HepG2 (cell line): Measurements from ENCODE around the gene HAP1. TPM values are rescaled to one million over a fixed set of nuclear protein-coding genes. Genes with fewer than 3 reads are reported as not detected.
A peak's percentile ranks its signal among the peaks of the same experiment; 100 is the strongest.

ENCODE experiments used
- BHLHE40 ChIP-seq: IDR thresholded peaks from 2 replicates; pipeline ENCODE4 v1.6.1; 2011; ENCODE audit warnings: low read length, improper control_type of control experiment
- CHD2 ChIP-seq: IDR thresholded peaks from 2 replicates; pipeline ENCODE4 v1.6.1; 2011; ENCODE audit warnings: low read depth, low read length, improper control_type of control experiment
- IRX3 ChIP-seq: sonication (generic); formaldehyde crosslinking; IDR thresholded peaks from 2 replicates; pipeline ENCODE4 v1.8.1; 2023; ENCODE audit warnings: mild to moderate bottlenecking, low read depth, missing genetic modification reagents, borderline replicate concordance
- ISL2 ChIP-seq: sonication (generic); formaldehyde crosslinking; IDR thresholded peaks from 2 replicates; pipeline ENCODE4 v1.5.0; 2020; ENCODE audit warnings: missing genetic modification reagents
- MXD4 ChIP-seq: IDR thresholded peaks from 2 replicates; pipeline ENCODE4 v1.6.1; 2016; ENCODE audit warnings: mild to moderate bottlenecking, missing biosample characterization, missing genetic modification reagents
- SSRP1 ChIP-seq: IDR thresholded peaks from 2 replicates; pipeline ENCODE4 v1.6.1; 2016; ENCODE audit warnings: control low read depth
- SYNCRIP ChIP-seq: fragments of 200-400 bp; formaldehyde crosslinking; IDR thresholded peaks from 2 replicates; pipeline ENCODE4 v1.6.1; 2018; ENCODE audit warnings: mild to moderate bottlenecking, low read depth, low read length; ENCODE audit not compliant: insufficient read depth
- ZMYM3 ChIP-seq: sonication (generic); formaldehyde crosslinking; IDR thresholded peaks from 2 replicates; pipeline ENCODE4 v1.5.1; 2020; ENCODE audit warnings: mild to moderate bottlenecking, missing genetic modification reagents
- ZNF224 ChIP-seq: sonication (generic); formaldehyde crosslinking; IDR thresholded peaks from 2 replicates; pipeline ENCODE4 v1.5.0; 2020; ENCODE audit warnings: mild to moderate bottlenecking, missing genetic modification reagents
- ZNF326 ChIP-seq: sonication (generic); formaldehyde crosslinking; IDR thresholded peaks from 2 replicates; pipeline ENCODE4 v1.4.0; 2020; ENCODE audit warnings: missing genetic modification reagents, borderline replicate concordance
- ZNF709 ChIP-seq: sonication (generic); formaldehyde crosslinking; IDR thresholded peaks from 2 replicates; pipeline ENCODE4 v1.5.0; 2020; ENCODE audit warnings: mild to moderate bottlenecking, missing genetic modification reagents
- ZNF761 ChIP-seq: sonication (generic); formaldehyde crosslinking; conservative IDR thresholded peaks from 2 replicates; pipeline ENCODE4 v1.4.0; 2020; ENCODE audit warnings: mild to moderate bottlenecking, missing genetic modification reagents
- ZSCAN9 ChIP-seq: IDR thresholded peaks from 2 replicates; pipeline ENCODE4 v1.6.1; 2016; ENCODE audit warnings: borderline replicate concordance
- polyA plus RNA-seq, 8 experiments: library from polyadenylated mRNA; depleted of rRNA in 3 of 8; stranded (reverse) in 7 of 8; unstranded in 1 of 8; fragments of >200 nt; fragmentation: Illumina TruSeq in 4 of 8; extraction: Trizol in 4 of 8; gene quantifications; 2 replicates each; pipeline versions ENCODE4 v1.2.1 to v1.2.3, GENCODE V29; 2011 to 2016; ENCODE audit warnings: low read depth in 4 of 8, missing spikeins in 1 of 8, mixed read lengths in 1 of 8; ENCODE audit not compliant: insufficient read depth in 1 of 8
- total RNA-seq, 5 experiments: library from RNA; depleted of rRNA; stranded (reverse); fragments of >200 nt; fragmentation: Illumina TruSeq; extraction: Trizol; gene quantifications; 2 replicates each; pipeline ENCODE4 v1.2.3, GENCODE V29; 2016; ENCODE audit warnings: low read depth in 1 of 5
- TF ChIP-seq, protein P1 (sequence below): sonication (generic); formaldehyde crosslinking; conservative IDR thresholded peaks from 2 replicates; pipeline ENCODE4 v1.4.0; 2020; ENCODE audit warnings: missing genetic modification reagents
- TF ChIP-seq, protein P2 (sequence below): sonication (generic); formaldehyde crosslinking; IDR thresholded peaks from 2 replicates; pipeline ENCODE4 v1.5.0; 2020; ENCODE audit warnings: missing genetic modification reagents, mild to moderate bottlenecking, borderline replicate concordance
- TF ChIP-seq, protein P3 (sequence below): IDR thresholded peaks from 2 replicates; pipeline ENCODE4 v1.4.0; 2020; ENCODE audit warnings: mild to moderate bottlenecking, missing genetic modification reagents
- TF ChIP-seq, protein P4 (sequence below): IDR thresholded peaks from 2 replicates; pipeline ENCODE4 v1.6.1; 2016; ENCODE audit warnings: missing biosample characterization, missing genetic modification reagents, low read depth
- TF ChIP-seq, protein P5 (sequence below): sonication (generic); formaldehyde crosslinking; IDR thresholded peaks from 2 replicates; pipeline ENCODE4 v1.8.1; 2023; ENCODE audit warnings: mild to moderate bottlenecking, missing genetic modification reagents
- TF ChIP-seq, protein P6 (sequence below): sonication (generic); formaldehyde crosslinking; conservative IDR thresholded peaks from 2 replicates; pipeline ENCODE4 v1.8.0; 2022; ENCODE audit warnings: mild to moderate bottlenecking, moderate library complexity, missing genetic modification reagents

The HAP1 gene
- total and polyA plus RNA-seq, 2 of the 13 experiments (the other 11 are each of a cell fraction or from before 2014, with no cell fraction given), result 0.07 TPM

DNA sequence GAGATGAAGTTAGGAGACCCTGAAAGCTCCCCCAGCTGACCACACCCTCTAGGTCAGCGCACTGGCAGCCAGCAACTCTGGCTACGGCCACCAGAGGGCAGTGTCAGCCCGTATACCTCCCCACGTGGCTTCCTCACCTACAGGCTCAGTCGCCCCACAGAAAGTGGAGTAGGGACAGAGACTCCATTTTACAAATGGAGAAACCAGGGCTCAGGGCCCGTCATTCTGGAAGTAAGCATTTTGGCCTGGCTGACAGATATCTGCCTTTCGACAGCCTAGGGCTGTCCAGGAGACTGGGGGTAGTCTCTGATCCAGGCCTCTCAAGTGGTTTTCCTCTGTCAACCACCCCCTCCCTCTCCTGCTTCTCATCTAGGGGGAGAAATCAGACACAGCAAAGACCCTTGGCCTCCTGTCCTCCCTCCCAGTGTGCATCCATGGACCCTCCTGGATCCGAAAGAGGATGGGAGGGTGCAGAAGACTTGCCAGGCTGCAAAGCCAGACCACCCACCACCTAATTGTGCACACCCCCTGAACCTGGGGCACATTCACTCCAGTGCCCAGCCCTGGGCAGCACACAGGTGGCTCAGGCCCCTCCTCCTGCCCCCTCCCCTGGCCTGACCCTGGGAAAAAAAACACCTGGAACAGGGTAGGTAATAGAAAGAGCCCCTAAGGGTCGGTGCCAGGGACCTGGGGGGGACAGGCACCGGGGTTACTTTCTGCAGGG is 3.8 kb upstream of the HAP1 start (continued):
- TF ChIP-seq, protein P1, sequence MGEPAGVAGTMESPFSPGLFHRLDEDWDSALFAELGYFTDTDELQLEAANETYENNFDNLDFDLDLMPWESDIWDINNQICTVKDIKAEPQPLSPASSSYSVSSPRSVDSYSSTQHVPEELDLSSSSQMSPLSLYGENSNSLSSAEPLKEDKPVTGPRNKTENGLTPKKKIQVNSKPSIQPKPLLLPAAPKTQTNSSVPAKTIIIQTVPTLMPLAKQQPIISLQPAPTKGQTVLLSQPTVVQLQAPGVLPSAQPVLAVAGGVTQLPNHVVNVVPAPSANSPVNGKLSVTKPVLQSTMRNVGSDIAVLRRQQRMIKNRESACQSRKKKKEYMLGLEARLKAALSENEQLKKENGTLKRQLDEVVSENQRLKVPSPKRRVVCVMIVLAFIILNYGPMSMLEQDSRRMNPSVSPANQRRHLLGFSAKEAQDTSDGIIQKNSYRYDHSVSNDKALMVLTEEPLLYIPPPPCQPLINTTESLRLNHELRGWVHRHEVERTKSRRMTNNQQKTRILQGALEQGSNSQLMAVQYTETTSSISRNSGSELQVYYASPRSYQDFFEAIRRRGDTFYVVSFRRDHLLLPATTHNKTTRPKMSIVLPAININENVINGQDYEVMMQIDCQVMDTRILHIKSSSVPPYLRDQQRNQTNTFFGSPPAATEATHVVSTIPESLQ (CRISPR knock-in tag), result 0 out of 2 replicates have a peak, but pooled peaks have one; percentile 48
- TF ChIP-seq ZNF761 (CRISPR knock-in tag) (no peak), ISL2 (peak; percentile 52), SYNCRIP (no peak), IRX3 (no peak), SSRP1 (CRISPR knock-in tag) (no peak), ZSCAN9 (CRISPR knock-in tag) (0 out of 2 replicates have a peak, but pooled peaks have one; percentile 64), ZNF326 (CRISPR knock-in tag) (no peak), ZNF709 (CRISPR knock-in tag) (0 out of 2 replicates have a peak, but pooled peaks have one; percentile 36), ZNF224 (CRISPR knock-in tag) (no peak), BHLHE40 (0 out of 2 replicates have a peak, but pooled peaks have one; percentile 19), ZMYM3 (CRISPR knock-in tag) (peak; percentile 21; the same call in 1 of the 2 replicates), CHD2 (no peak), MXD4 (CRISPR knock-in tag) (peak; percentile 64; the same call in 1 of the 2 replicates)
- TF ChIP-seq, protein P2, sequence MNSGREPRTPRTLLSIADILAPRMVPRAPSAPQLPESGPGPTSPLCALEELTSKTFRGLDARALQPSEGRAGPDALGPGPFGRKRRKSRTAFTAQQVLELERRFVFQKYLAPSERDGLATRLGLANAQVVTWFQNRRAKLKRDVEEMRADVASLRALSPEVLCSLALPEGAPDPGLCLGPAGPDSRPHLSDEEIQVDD (CRISPR knock-in tag), result no peak
- TF ChIP-seq, protein P3, sequence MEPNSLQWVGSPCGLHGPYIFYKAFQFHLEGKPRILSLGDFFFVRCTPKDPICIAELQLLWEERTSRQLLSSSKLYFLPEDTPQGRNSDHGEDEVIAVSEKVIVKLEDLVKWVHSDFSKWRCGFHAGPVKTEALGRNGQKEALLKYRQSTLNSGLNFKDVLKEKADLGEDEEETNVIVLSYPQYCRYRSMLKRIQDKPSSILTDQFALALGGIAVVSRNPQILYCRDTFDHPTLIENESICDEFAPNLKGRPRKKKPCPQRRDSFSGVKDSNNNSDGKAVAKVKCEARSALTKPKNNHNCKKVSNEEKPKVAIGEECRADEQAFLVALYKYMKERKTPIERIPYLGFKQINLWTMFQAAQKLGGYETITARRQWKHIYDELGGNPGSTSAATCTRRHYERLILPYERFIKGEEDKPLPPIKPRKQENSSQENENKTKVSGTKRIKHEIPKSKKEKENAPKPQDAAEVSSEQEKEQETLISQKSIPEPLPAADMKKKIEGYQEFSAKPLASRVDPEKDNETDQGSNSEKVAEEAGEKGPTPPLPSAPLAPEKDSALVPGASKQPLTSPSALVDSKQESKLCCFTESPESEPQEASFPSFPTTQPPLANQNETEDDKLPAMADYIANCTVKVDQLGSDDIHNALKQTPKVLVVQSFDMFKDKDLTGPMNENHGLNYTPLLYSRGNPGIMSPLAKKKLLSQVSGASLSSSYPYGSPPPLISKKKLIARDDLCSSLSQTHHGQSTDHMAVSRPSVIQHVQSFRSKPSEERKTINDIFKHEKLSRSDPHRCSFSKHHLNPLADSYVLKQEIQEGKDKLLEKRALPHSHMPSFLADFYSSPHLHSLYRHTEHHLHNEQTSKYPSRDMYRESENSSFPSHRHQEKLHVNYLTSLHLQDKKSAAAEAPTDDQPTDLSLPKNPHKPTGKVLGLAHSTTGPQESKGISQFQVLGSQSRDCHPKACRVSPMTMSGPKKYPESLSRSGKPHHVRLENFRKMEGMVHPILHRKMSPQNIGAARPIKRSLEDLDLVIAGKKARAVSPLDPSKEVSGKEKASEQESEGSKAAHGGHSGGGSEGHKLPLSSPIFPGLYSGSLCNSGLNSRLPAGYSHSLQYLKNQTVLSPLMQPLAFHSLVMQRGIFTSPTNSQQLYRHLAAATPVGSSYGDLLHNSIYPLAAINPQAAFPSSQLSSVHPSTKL, result peak; percentile 52
- TF ChIP-seq, protein P4, sequence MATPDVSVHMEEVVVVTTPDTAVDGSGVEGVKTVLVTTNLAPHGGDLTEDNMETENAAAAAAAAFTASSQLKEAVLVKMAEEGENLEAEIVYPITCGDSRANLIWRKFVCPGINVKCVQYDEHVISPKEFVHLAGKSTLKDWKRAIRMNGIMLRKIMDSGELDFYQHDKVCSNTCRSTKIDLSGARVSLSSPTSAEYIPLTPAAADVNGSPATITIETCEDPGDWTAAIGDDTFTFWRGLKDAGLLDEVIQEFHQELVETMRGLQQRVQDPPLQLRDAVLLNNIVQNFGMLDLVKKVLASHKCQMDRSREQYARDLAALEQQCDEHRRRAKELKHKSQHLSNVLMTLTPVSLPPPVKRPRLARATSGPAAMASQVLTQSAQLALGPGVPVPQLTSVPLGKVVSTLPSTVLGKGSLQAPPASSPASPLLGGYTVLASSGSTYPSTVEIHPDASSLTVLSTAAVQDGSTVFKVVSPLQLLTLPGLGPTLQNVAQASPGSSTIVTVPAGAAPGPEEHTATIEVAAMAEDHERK, result no peak
- TF ChIP-seq, protein P5, sequence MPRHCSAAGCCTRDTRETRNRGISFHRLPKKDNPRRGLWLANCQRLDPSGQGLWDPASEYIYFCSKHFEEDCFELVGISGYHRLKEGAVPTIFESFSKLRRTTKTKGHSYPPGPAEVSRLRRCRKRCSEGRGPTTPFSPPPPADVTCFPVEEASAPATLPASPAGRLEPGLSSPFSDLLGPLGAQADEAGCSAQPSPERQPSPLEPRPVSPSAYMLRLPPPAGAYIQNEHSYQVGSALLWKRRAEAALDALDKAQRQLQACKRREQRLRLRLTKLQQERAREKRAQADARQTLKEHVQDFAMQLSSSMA (CRISPR knock-in tag), result peak; percentile 88
- TF ChIP-seq, protein P6, sequence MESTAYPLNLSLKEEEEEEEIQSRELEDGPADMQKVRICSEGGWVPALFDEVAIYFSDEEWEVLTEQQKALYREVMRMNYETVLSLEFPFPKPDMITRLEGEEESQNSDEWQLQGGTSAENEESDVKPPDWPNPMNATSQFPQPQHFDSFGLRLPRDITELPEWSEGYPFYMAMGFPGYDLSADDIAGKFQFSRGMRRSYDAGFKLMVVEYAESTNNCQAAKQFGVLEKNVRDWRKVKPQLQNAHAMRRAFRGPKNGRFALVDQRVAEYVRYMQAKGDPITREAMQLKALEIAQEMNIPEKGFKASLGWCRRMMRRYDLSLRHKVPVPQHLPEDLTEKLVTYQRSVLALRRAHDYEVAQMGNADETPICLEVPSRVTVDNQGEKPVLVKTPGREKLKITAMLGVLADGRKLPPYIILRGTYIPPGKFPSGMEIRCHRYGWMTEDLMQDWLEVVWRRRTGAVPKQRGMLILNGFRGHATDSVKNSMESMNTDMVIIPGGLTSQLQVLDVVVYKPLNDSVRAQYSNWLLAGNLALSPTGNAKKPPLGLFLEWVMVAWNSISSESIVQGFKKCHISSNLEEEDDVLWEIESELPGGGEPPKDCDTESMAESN (CRISPR knock-in tag), result peak; percentile 24; the same call in 1 of the 2 replicates
